ENCODE data around the gene FGFBP1.

FGFBP1 gene

GRCh38 chr4:15907430-15907829, 31.1 kb downstream of the FGFBP1 start:
- TF ChIP-seq, protein P1, sequence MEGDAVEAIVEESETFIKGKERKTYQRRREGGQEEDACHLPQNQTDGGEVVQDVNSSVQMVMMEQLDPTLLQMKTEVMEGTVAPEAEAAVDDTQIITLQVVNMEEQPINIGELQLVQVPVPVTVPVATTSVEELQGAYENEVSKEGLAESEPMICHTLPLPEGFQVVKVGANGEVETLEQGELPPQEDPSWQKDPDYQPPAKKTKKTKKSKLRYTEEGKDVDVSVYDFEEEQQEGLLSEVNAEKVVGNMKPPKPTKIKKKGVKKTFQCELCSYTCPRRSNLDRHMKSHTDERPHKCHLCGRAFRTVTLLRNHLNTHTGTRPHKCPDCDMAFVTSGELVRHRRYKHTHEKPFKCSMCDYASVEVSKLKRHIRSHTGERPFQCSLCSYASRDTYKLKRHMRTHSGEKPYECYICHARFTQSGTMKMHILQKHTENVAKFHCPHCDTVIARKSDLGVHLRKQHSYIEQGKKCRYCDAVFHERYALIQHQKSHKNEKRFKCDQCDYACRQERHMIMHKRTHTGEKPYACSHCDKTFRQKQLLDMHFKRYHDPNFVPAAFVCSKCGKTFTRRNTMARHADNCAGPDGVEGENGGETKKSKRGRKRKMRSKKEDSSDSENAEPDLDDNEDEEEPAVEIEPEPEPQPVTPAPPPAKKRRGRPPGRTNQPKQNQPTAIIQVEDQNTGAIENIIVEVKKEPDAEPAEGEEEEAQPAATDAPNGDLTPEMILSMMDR (IDR thresholded peaks at IDR 0.05; ENCODE audit: insufficient read depth, low read depth, low read length, missing control alignments), result no peak
- no peak overlapping the region for H3K4me3 ChIP-seq (ENCODE audit: low read depth, low read length)
- DNase-seq (ENCODE audit: low read depth), result no peak

DNA sequence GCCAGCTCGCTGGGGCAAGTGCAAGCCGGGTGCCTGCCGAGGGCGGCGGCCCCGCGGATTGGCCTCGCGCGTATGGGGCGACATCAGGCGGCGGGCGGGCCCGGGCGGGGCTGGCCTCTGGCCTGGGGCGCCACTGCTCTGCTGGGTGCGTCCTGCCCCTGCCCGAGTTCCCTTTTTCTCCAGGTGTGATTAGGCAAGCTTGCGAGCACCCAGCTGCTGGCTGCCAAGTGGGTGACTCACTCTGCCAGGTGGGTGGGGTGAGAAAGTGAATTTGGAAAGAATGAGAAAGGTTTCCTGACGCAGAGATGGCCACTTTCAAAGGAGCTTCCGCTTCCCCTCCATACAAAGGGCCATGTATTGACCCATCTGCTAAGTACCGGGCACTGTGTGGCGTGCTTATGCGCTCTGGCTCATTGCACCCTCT, 32.5 kb downstream of the FGFBP1 start:
- peak; percentile 17 for DNase-seq (ENCODE audit: low read depth)
- H3K4me3 ChIP-seq (ENCODE audit: low read depth, low read length), result no peak overlapping the region
- TF ChIP-seq, protein P1 (IDR thresholded peaks at IDR 0.05; ENCODE audit: insufficient read depth, low read depth, low read length, missing control alignments), result no peak

- no peak for DNase-seq (ENCODE audit: low read depth)
- H3K4me3 ChIP-seq (ENCODE audit: low read depth, low read length), result no peak overlapping the region
- TF ChIP-seq, protein P1 (IDR thresholded peaks at IDR 0.05; ENCODE audit: insufficient read depth, low read depth, low read length, missing control alignments), result no peak
These were observed 35.8 kb downstream of the FGFBP1 start for GRCh38 chr4:15902746-15903145.

DNA sequence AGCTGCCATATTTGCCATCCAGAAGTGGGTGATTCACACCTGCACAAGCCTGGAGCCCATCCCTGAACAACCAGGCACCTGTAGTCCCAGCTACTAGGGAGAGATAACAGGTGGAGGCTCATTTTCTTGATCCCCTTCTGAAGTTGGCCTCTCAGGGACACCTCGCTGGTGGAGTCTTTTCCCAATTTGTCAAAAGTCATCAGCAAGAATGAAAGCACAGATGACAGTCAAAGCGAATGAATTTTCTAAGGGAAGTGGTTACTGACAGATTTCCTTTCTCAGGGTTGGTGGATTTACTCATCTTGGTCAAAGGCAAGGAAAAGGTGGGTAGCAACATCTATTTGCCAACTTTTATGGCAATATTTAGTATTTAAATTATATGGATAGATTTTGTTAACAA, 36.5 kb downstream of the FGFBP1 start:
- TF ChIP-seq, protein P1 (IDR thresholded peaks at IDR 0.05; ENCODE audit: insufficient read depth, low read depth, low read length, missing control alignments), result no peak
- peak; percentile 28 for DNase-seq (ENCODE audit: low read depth)

GRCh38 chr4:15901007-15901406, 37.5 kb downstream of the FGFBP1 start:
- DNase-seq (ENCODE audit: low read depth), result no peak
- TF ChIP-seq, protein P1 (IDR thresholded peaks at IDR 0.05; ENCODE audit: insufficient read depth, low read depth, low read length, missing control alignments), result no peak
- H3K4me3 ChIP-seq (ENCODE audit: low read depth, low read length), result no peak overlapping the region

More for the DNA sequence above, 36.5 kb downstream of the FGFBP1 start:
- H3K4me3 ChIP-seq (ENCODE audit: low read depth, low read length), result no peak overlapping the region

- no peak for DNase-seq (ENCODE audit: low read depth)
- TF ChIP-seq, protein P1 (IDR thresholded peaks at IDR 0.05; ENCODE audit: insufficient read depth, low read depth, low read length, missing control alignments), result no peak
- H3K4me3 ChIP-seq (ENCODE audit: low read depth, low read length), result no peak overlapping the region
These were observed 39.0 kb downstream of the FGFBP1 start for GRCh38 chr4:15899511-15899910.

GRCh38 chr4:15898902-15899301, 39.6 kb downstream of the FGFBP1 start:
- no peak overlapping the region for H3K4me3 ChIP-seq (ENCODE audit: low read depth, low read length)
- TF ChIP-seq, protein P1 (IDR thresholded peaks at IDR 0.05; ENCODE audit: insufficient read depth, low read depth, low read length, missing control alignments), result no peak
- DNase-seq (ENCODE audit: low read depth), result no peak
